ENCODE measurements around the gene GIMD1. TPM values are rescaled to one million over a fixed set of nuclear protein-coding genes. Genes with fewer than 3 reads are reported as not detected.
A peak's percentile ranks its signal among the peaks of the same experiment; 100 is the strongest.

The GIMD1 gene
- total RNA-seq, 6 experiments from 2014 or later = not detected

DNA sequence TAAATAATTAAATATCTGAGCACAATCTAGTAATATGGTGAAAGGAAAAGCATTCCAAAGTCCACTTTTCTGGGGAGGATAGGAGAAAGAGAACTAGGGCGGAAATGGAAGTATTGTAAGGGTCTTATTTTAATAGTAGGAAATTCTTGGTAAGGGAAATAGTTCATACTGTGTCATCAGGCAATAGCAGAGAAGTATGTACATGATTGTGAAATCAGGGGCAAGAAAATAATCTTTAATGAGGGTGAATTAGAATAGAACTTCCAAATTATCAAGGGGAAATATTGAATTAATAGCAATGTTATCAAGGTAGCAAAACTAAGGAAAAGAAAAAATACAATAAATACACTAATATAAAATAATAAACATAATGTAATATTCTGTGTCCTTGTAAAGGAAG is 14.8 kb downstream of the GIMD1 start:
- peaks cover 52% of the 10 kb centered on the region for H3K4me1 Mint-ChIP-seq (ENCODE audit: low read depth)
- H3K27me3 Mint-ChIP-seq (ENCODE audit: insufficient read depth) = peaks cover 1% of the 10 kb centered on the region; the same call in 1 of the 2 replicates
- no peak for DNase-seq
- H3K36me3 Mint-ChIP-seq (ENCODE audit: low read depth) = peaks cover 24% of the 10 kb centered on the region
- H3K4me3 Mint-ChIP-seq = no peak overlapping the region
- no peak overlapping the region for H3K27ac Mint-ChIP-seq
- TF ChIP-seq, protein P1, sequence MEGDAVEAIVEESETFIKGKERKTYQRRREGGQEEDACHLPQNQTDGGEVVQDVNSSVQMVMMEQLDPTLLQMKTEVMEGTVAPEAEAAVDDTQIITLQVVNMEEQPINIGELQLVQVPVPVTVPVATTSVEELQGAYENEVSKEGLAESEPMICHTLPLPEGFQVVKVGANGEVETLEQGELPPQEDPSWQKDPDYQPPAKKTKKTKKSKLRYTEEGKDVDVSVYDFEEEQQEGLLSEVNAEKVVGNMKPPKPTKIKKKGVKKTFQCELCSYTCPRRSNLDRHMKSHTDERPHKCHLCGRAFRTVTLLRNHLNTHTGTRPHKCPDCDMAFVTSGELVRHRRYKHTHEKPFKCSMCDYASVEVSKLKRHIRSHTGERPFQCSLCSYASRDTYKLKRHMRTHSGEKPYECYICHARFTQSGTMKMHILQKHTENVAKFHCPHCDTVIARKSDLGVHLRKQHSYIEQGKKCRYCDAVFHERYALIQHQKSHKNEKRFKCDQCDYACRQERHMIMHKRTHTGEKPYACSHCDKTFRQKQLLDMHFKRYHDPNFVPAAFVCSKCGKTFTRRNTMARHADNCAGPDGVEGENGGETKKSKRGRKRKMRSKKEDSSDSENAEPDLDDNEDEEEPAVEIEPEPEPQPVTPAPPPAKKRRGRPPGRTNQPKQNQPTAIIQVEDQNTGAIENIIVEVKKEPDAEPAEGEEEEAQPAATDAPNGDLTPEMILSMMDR (IDR thresholded peaks at IDR 0.05) = no peak
- no peaks in the 10 kb centered on the region for H3K9me3 Mint-ChIP-seq

DNA sequence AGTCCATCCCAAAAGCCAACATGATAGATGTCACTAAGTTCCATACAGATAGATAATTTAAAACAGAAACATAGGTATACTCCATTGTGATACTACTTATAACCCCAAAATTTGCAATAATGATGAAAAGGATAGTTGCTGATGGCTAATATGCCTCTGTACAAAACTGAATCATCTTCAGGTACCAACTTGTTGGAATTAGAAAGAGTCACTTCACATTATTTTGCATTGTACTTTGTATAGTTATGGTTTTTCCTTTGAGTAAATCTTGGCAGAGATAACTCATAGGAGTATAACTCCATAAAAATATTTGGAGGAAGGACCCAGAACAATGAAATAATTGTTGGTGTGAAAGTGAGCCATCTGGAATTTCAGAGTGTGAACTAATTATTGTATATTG is 17.6 kb downstream of the GIMD1 start:
- Mint-ChIP-seq H3K4me1 (ENCODE audit: low read depth) (peaks cover 34% of the 10 kb centered on the region), H3K27ac (no peak overlapping the region), H3K4me3 (no peak overlapping the region), H3K27me3 (ENCODE audit: insufficient read depth) (no peaks in the 10 kb centered on the region), H3K36me3 (ENCODE audit: low read depth) (peaks cover 35% of the 10 kb centered on the region), H3K9me3 (no peaks in the 10 kb centered on the region)
- DNase-seq = no peak
- TF ChIP-seq, protein P1 (IDR thresholded peaks at IDR 0.05) = no peak

DNA sequence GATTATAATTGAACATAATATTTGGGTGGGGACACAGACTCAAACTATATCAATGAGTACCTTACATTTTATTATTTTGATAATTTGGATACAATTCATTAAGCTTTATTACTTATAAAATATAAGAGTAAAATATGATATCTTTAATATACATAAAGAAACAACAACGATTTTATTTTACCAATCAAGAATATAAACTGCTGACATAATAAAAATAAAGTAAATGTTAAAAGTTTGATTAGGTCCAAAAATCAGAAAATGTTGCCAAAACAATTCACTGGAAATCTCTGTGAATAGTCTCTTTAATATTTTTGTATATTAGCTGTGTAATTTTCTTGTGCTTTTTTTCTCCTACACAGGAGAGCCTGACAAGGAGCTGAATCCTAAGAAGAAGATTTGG is 21.4 kb downstream of the GIMD1 start:
- peaks cover 18% of the 10 kb centered on the region for H3K4me1 Mint-ChIP-seq (ENCODE audit: low read depth)
- TF ChIP-seq, protein P1 (IDR thresholded peaks at IDR 0.05) = no peak
- DNase-seq = no peak
- H3K27me3 Mint-ChIP-seq (ENCODE audit: insufficient read depth) = no peaks in the 10 kb centered on the region
- no peak overlapping the region for H3K27ac Mint-ChIP-seq
- no peaks in the 10 kb centered on the region for H3K9me3 Mint-ChIP-seq
- H3K36me3 Mint-ChIP-seq (ENCODE audit: low read depth) = peaks cover 38% of the 10 kb centered on the region
- H3K4me3 Mint-ChIP-seq = no peak overlapping the region

DNA sequence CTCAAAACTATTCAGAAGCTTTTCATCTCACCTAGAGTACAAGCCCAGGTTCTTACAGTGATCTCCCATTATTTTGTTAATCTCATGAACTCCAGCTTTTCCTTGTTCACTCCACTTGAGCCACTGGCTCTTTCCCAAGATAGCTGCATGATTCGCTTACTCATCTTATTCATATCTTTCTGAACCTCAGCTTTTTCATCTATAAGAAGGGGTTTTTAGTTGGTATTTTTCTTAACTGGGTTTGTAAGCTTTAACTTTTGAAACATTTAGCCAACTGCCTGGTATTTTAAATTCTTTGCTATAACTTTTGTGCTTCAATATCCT is 24.0 kb downstream of the GIMD1 start:
- peak; percentile 36 for DNase-seq
- TF ChIP-seq, protein P1 (IDR thresholded peaks at IDR 0.05) = no peak
- Mint-ChIP-seq H3K27ac (peak overlapping the region; percentile 31), H3K4me1 (ENCODE audit: low read depth) (peaks cover 41% of the 10 kb centered on the region), H3K4me3 (no peak overlapping the region; the same call in 1 of the 2 replicates), H3K36me3 (ENCODE audit: low read depth) (peaks cover 56% of the 10 kb centered on the region), H3K27me3 (ENCODE audit: insufficient read depth) (no peaks in the 10 kb centered on the region), H3K9me3 (peaks cover 13% of the 10 kb centered on the region)

DNA sequence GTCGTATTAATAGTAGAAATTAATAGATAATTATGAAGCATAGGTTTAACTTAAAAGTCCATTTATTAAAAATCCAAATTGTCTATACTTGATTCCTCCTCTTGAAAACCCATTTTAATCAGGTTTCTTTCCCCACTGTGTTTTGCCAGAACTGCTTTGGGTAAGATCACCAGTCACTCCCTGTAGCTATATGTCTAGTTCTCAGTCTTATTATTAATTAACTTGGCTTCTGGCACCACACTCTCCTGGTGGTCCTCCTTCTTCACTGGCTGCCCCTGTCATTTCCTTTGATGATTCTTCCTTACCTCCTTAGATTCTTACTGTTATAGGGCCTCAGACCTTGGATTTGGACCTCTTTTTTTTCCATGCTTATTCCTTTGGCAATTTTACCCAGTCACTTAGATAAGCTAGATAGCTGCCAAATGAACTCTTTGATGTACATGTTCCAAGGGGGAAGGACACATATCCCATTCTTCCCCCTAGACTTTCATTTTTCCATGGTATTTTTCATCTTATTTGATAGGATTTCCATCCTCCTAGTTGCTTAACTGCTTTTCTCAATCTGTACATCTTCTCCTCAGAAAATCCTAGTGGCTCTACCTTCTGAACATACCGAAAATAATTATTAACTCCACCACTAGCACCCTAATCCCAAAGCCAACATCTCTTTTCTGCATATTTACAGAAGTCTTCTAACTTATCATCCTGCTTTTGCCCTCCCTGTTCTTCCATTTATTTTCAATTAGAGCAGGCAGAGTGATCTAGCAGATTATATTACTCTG is 24.5 kb downstream of the GIMD1 start:
- Mint-ChIP-seq H3K4me3 (no peak overlapping the region), H3K27me3 (ENCODE audit: insufficient read depth) (no peaks in the 10 kb centered on the region), H3K4me1 (ENCODE audit: low read depth) (peaks cover 41% of the 10 kb centered on the region), H3K36me3 (ENCODE audit: low read depth) (peaks cover 58% of the 10 kb centered on the region), H3K9me3 (peaks cover 13% of the 10 kb centered on the region), H3K27ac (peak overlapping the region; percentile 28)
- no peak for DNase-seq
- TF ChIP-seq, protein P1 (IDR thresholded peaks at IDR 0.05) = no peak
